SU-DHL-6 (cell line): Measurements from ENCODE around the gene SDF2L1.
"Not testable (repeated sequence)": the region's sequence is repeated elsewhere in the genome, so short reads cannot be mapped to it uniquely, and the experiment has no call there.

Source experiments
- EZH2phosphoT487 ChIP-seq: fragments of 200-600 bp; sonication (generic), shearing (Covaris generic); conservative IDR thresholded peaks from 2 replicates; pipeline ENCODE4 v1.6.1; 2018; ENCODE audit warnings: mild to moderate bottlenecking, antibody characterized with exemption, low read length, moderate library complexity, mixed read lengths
- TF ChIP-seq, protein P1 (sequence below): fragments of 200-600 bp; sonication (generic); IDR thresholded peaks from one replicate; pipeline ENCODE4 v1.5.1; 2017; ENCODE audit warnings: antibody characterized with exemption, mild to moderate bottlenecking, low read length, moderate library complexity; ENCODE audit not compliant: insufficient read depth, poor library complexity, severe bottlenecking

DNA sequence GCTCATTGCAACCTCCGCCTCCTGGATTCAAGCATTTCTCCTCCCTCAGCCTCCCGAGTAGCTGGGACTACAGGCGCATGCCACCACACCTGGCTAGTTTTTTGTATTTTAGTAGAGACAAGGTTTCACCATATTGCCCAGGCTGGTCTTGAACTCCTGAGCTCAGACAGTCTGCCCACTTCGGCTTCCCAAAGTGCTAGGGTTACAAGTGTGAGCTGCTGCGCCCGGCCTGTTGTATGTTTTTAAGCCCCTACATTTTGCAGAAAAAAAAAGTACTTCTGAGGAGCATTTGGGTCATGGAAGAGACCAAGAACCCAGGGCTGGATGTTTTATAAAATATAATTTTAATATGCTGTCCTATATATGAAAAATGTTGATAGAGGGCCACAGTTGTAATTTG, 24.8 kb upstream of the SDF2L1 start:
- TF ChIP-seq, protein P1, sequence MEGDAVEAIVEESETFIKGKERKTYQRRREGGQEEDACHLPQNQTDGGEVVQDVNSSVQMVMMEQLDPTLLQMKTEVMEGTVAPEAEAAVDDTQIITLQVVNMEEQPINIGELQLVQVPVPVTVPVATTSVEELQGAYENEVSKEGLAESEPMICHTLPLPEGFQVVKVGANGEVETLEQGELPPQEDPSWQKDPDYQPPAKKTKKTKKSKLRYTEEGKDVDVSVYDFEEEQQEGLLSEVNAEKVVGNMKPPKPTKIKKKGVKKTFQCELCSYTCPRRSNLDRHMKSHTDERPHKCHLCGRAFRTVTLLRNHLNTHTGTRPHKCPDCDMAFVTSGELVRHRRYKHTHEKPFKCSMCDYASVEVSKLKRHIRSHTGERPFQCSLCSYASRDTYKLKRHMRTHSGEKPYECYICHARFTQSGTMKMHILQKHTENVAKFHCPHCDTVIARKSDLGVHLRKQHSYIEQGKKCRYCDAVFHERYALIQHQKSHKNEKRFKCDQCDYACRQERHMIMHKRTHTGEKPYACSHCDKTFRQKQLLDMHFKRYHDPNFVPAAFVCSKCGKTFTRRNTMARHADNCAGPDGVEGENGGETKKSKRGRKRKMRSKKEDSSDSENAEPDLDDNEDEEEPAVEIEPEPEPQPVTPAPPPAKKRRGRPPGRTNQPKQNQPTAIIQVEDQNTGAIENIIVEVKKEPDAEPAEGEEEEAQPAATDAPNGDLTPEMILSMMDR, result not testable (repeated sequence)
- not testable (repeated sequence) for TF ChIP-seq EZH2phosphoT487
